Fibroblast of skin of back (primary cell): Measurements from ENCODE around the gene MVP.

ENCODE experiments used
- DNase-seq: peaks from one replicate; pipeline ENCODE4 v3.0.0-alpha.2; 2013

Gene MVP

GRCh38 chr16:29804455-29805231 is 15.6 kb upstream of the MVP start:
- DNase-seq, result no peak

- DNase-seq, result peak; percentile 97
These were observed 14.8 kb upstream of the MVP start for GRCh38 chr16:29805232-29806098.

- DNase-seq, result no peak
These were observed 14.1 kb upstream of the MVP start, which contains the start of gene MAZ for GRCh38 chr16:29806099-29806579. Gene MAZ (plus strand): TSS chr16:29806529. CDS start chr16:29806702, 173 bp downstream.

GRCh38 chr16:29806641-29807425 is 13.4 kb upstream of the MVP start:
- peak; percentile 71 for DNase-seq

GRCh38 chr16:29807426-29808218 is 12.6 kb upstream of the MVP start:
- DNase-seq, result peak; percentile 95

GRCh38 chr16:29808219-29808900 is 11.9 kb upstream of the MVP start:
- DNase-seq, result no peak

- DNase-seq, result no peak
These were observed 11.1 kb upstream of the MVP start for GRCh38 chr16:29809031-29809747.

GRCh38 chr16:29809850-29810698 is 10.2 kb upstream of the MVP start:
- peak; percentile 45 for DNase-seq

GRCh38 chr16:29810699-29811169 is 9.5 kb upstream of the MVP start:
- DNase-seq, result no peak

- DNase-seq, result peak; percentile 99
These were observed 8.9 kb upstream of the MVP start for GRCh38 chr16:29811170-29811895.

GRCh38 chr16:29811896-29812665 is 8.2 kb upstream of the MVP start, which contains the start of gene PRRT2:
Gene PRRT2 (plus strand): TSS chr16:29812193. CDS start chr16:29813055, 862 bp downstream.
- peak; percentile 57 for DNase-seq

GRCh38 chr16:29812754-29813643 is 7.3 kb upstream of the MVP start:
- no peak for DNase-seq

- no peak for DNase-seq
These were observed 6.4 kb upstream of the MVP start for GRCh38 chr16:29813644-29814562.

GRCh38 chr16:29814592-29814991 is 5.7 kb upstream of the MVP start:
- no peak for DNase-seq

GRCh38 chr16:29815032-29815721 is 5.1 kb upstream of the MVP start:
- DNase-seq, result peak; percentile 20
